Liver (tissue), 9 donors: Measurements from ENCODE around the gene LRRC2. TPM values are rescaled to one million over a fixed set of nuclear protein-coding genes. Genes with fewer than 3 reads are reported as not detected.

Experiments used
- DNase-seq: peaks from one replicate; pipeline ENCODE4 v3.0.0-alpha.2; 2017; ENCODE audit warnings: low spot score
- H3K27ac ChIP-seq, 2 donors: one replicate each; pipeline ENCODE4 v1.7.0; 2013; ENCODE audit warnings: inconsistent platforms in 2 of 2, low read length in 2 of 2, control low read depth in 1 of 2, low read depth in 1 of 2, mild to moderate bottlenecking in 1 of 2
- H3K27me3 ChIP-seq, 4 donors: one replicate each; pipeline versions ENCODE4 v1.6.1 to v1.7.0; 2013; ENCODE audit warnings: low read length in 3 of 4, inconsistent platforms in 1 of 4, mild to moderate bottlenecking in 1 of 4, moderate library complexity in 1 of 4; ENCODE audit not compliant: control insufficient read depth in 4 of 4, insufficient read depth in 4 of 4
- H3K36me3 ChIP-seq, 4 donors: one replicate each; pipeline versions ENCODE4 v1.6.1 to v1.7.0; 2013; ENCODE audit warnings: low read length in 3 of 4, mild to moderate bottlenecking in 3 of 4, low read depth in 1 of 4, moderate library complexity in 1 of 4; ENCODE audit not compliant: control insufficient read depth in 4 of 4, insufficient read depth in 3 of 4
- H3K4me1 ChIP-seq, 4 donors: one replicate each; pipeline versions ENCODE4 v1.6.1 to v1.7.0; 2013; ENCODE audit warnings: low read length in 3 of 4, mild to moderate bottlenecking in 3 of 4, moderate library complexity in 1 of 4; ENCODE audit not compliant: control insufficient read depth in 4 of 4, insufficient read depth in 4 of 4
- H3K4me3 ChIP-seq, 3 donors: one replicate each; pipeline versions ENCODE4 v1.6.1 to v1.7.0; 2013; ENCODE audit warnings: low read length in 3 of 3, control low read depth in 1 of 3, low read depth in 1 of 3, mild to moderate bottlenecking in 1 of 3
- H3K9ac ChIP-seq, 2 donors: one replicate each; pipeline ENCODE4 v1.7.0; 2013; ENCODE audit warnings: low read length in 2 of 2, mild to moderate bottlenecking in 2 of 2, moderate library complexity in 2 of 2, control low read depth in 1 of 2, low read depth in 1 of 2
- H3K9me3 ChIP-seq, 4 donors: one replicate each; pipeline versions ENCODE4 v1.6.1 to v1.7.0; 2013; ENCODE audit warnings: low read length in 3 of 4; ENCODE audit not compliant: control insufficient read depth in 4 of 4
- ATF3 ChIP-seq: IDR thresholded peaks from 2 replicates; pipeline ENCODE4 v1.6.1; 2016; ENCODE audit warnings: antibody characterized with exemption
- EGR1 ChIP-seq, 2 donors: IDR thresholded peaks; 2 replicates each; pipeline ENCODE4 v1.6.1; 2016 to 2018; ENCODE audit warnings: antibody characterized with exemption in 2 of 2, low read depth in 2 of 2
- FOXA1 ChIP-seq: IDR thresholded peaks from 2 replicates; pipeline ENCODE4 v1.6.1; 2016; ENCODE audit warnings: antibody characterized with exemption
- FOXA2 ChIP-seq: IDR thresholded peaks from 2 replicates; pipeline ENCODE4 v1.6.1; 2016; ENCODE audit warnings: antibody characterized with exemption
- GABPA ChIP-seq, 2 donors: IDR thresholded peaks in 1 of 2; conservative IDR thresholded peaks in 1 of 2; 2 replicates each; pipeline ENCODE4 v1.6.1; 2016; ENCODE audit warnings: antibody characterized with exemption in 2 of 2, mild to moderate bottlenecking in 1 of 2, moderate library complexity in 1 of 2
- HNF4A ChIP-seq, 2 donors: conservative IDR thresholded peaks; 2 replicates each; pipeline ENCODE4 v1.6.1; 2016; ENCODE audit warnings: antibody characterized with exemption in 2 of 2, mild to moderate bottlenecking in 2 of 2
- HNF4G ChIP-seq: IDR thresholded peaks from 2 replicates; pipeline ENCODE4 v1.6.1; 2016; ENCODE audit warnings: antibody characterized with exemption
- JUND ChIP-seq, 2 donors: IDR thresholded peaks; 2 replicates each; pipeline ENCODE4 v1.6.1; 2016; ENCODE audit warnings: antibody characterized with exemption in 2 of 2
- MAX ChIP-seq: IDR thresholded peaks from 2 replicates; pipeline ENCODE4 v1.6.1; 2016; ENCODE audit warnings: antibody characterized with exemption
- NR2F2 ChIP-seq: IDR thresholded peaks from 2 replicates; pipeline ENCODE4 v1.6.1; 2016; ENCODE audit warnings: antibody characterized with exemption
- RAD21 ChIP-seq, 2 donors: IDR thresholded peaks; 2 replicates each; pipeline ENCODE4 v1.6.1; 2016; ENCODE audit warnings: antibody characterized with exemption in 2 of 2, mild to moderate bottlenecking in 2 of 2
- RXRA ChIP-seq, 2 donors: IDR thresholded peaks; 2 replicates each; pipeline ENCODE4 v1.6.1; 2017 to 2018; ENCODE audit warnings: antibody characterized with exemption in 2 of 2, mild to moderate bottlenecking in 1 of 2
- SP1 ChIP-seq: IDR thresholded peaks from 2 replicates; pipeline ENCODE4 v1.6.1; 2018; ENCODE audit warnings: antibody characterized with exemption, mild to moderate bottlenecking
- TAF1 ChIP-seq: conservative IDR thresholded peaks from 2 replicates; pipeline ENCODE4 v1.6.1; 2016; ENCODE audit warnings: antibody characterized with exemption, mild to moderate bottlenecking
- YY1 ChIP-seq: IDR thresholded peaks from 2 replicates; pipeline ENCODE4 v1.6.1; 2016; ENCODE audit warnings: antibody characterized with exemption, mild to moderate bottlenecking
- ZBTB33 ChIP-seq: IDR thresholded peaks from 2 replicates; pipeline ENCODE4 v1.6.1; 2016; ENCODE audit warnings: antibody characterized with exemption
- WGBS: extraction: QIAGEN DNeasy Blood & Tissue Kit; methylation state at CpG from one replicate; pipeline ENCODE4 v1.1.7; 2013; 5-methylcytosine and 5-hydroxymethylcytosine counted together
- polyA plus RNA-seq, 2 donors: library from polyadenylated mRNA; stranded (reverse) in 1 of 2; unstranded in 1 of 2; fragments of 200-250 nt in 1 of 2; fragments of >200 nt in 1 of 2; fragmentation: Nextera tagmentation in 1 of 2; extraction: Ambion mirVana in 1 of 2; gene quantifications; one replicate each; pipeline versions ENCODE4 v1.2.1 to v1.2.3, GENCODE V29; 2013 to 2015
- total RNA-seq, 2 donors: library from RNA; depleted of rRNA; stranded (reverse); fragments of >200 nt; gene quantifications; one replicate each; pipeline ENCODE4 v1.2.3, GENCODE V29; 2014
- TF ChIP-seq, protein P1 (sequence below): fragments of 150-350 bp; IDR thresholded peaks from 2 replicates; pipeline ENCODE4 v1.5.1; 2017; ENCODE audit warnings: improper control_type of control experiment, low read depth, low read length; ENCODE audit not compliant: missing input control
- donor health status: healthy.
- donor health status: healthy.
- donor health status: healthy.
- donor health status: healthy.
- donor health status: healthy.

LRRC2 gene
- total and polyA plus RNA-seq, 4 donors: 0.93 to 7.6 (median 4.2) TPM

DNA sequence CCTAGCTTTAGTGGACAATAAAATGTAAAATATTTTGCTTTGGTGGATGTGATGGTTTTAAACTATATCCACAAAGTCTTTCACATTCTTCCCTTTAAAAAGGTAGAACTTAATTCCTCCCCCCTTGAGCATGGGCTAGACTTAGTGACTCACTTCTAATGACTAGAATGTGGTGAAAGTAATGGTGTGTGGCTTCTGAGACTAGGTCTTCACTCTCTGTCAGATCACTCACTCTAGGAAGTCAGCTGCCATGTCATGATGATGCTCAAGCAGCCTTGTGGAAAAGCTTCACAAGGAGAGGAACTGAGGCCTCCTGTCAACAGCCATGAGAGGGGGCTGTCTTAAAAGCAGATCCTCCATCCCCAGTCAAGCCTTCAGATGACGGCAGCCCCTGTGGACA is 4.2 kb downstream of the LRRC2 start:
- 95% methylated on average over 1 of the region's 1 CpG for WGBS
- no peaks in the 10 kb centered on the region for H3K9me3 ChIP-seq
- H3K4me1 ChIP-seq: peaks cover 0 to 30% (median 21%) of the 10 kb centered on the region in 4 donors
- H3K9ac ChIP-seq: no peak overlapping the region
- TF ChIP-seq NR2F2 (no peak), RXRA (IDR thresholded peaks at IDR 0.05) (no peak), MAX (no peak), ATF3 (no peak), GABPA (IDR thresholded peaks at IDR 0.05 in 1 of 2, conservative IDR thresholded peaks at IDR 0.05 in 1 of 2) (no peak), YY1 (no peak), EGR1 (IDR thresholded peaks at IDR 0.05; ENCODE audit: low read depth in 2 of 2) (no peak), HNF4A (conservative IDR thresholded peaks at IDR 0.05) (no peak), SP1 (no peak), TAF1 (no peak), ZBTB33 (no peak), FOXA2 (no peak)
- TF ChIP-seq, protein P1, sequence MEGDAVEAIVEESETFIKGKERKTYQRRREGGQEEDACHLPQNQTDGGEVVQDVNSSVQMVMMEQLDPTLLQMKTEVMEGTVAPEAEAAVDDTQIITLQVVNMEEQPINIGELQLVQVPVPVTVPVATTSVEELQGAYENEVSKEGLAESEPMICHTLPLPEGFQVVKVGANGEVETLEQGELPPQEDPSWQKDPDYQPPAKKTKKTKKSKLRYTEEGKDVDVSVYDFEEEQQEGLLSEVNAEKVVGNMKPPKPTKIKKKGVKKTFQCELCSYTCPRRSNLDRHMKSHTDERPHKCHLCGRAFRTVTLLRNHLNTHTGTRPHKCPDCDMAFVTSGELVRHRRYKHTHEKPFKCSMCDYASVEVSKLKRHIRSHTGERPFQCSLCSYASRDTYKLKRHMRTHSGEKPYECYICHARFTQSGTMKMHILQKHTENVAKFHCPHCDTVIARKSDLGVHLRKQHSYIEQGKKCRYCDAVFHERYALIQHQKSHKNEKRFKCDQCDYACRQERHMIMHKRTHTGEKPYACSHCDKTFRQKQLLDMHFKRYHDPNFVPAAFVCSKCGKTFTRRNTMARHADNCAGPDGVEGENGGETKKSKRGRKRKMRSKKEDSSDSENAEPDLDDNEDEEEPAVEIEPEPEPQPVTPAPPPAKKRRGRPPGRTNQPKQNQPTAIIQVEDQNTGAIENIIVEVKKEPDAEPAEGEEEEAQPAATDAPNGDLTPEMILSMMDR: no peak
- no peak overlapping the region for H3K4me3 ChIP-seq
- no peak for DNase-seq
- no peak overlapping the region for H3K27ac ChIP-seq
- no peaks in the 10 kb centered on the region for H3K27me3 ChIP-seq
- H3K36me3 ChIP-seq: no peaks in the 10 kb centered on the region

- H3K4me3 ChIP-seq: no peak overlapping the region
- H3K27ac ChIP-seq: no peak overlapping the region
- H3K27me3 ChIP-seq: no peaks in the 10 kb centered on the region
- TF ChIP-seq FOXA1: no peak
- no peak for TF ChIP-seq ATF3
- TF ChIP-seq RAD21 (IDR thresholded peaks at IDR 0.05): no peak
- TF ChIP-seq NR2F2: no peak
- no peak for TF ChIP-seq ZBTB33
- no peak for TF ChIP-seq HNF4G
- no peak for TF ChIP-seq YY1
- no peak for TF ChIP-seq EGR1 (IDR thresholded peaks at IDR 0.05; ENCODE audit: low read depth in 2 of 2)
- TF ChIP-seq RXRA (IDR thresholded peaks at IDR 0.05): no peak
- TF ChIP-seq FOXA2: no peak
- TF ChIP-seq HNF4A (conservative IDR thresholded peaks at IDR 0.05): no peak
- no peak for TF ChIP-seq JUND (IDR thresholded peaks at IDR 0.05)
- TF ChIP-seq, protein P1: no peak
- no peak for TF ChIP-seq MAX
- WGBS: 97% methylated on average over 2 of the region's 2 CpGs
- H3K9ac ChIP-seq: no peak overlapping the region
- no peaks in the 10 kb centered on the region for H3K9me3 ChIP-seq
- H3K36me3 ChIP-seq: no peaks in the 10 kb centered on the region
- peaks cover 0 to 27% (median 20%) of the 10 kb centered on the region in 4 donors for H3K4me1 ChIP-seq
- DNase-seq: no peak
Observed at GRCh38 chr3:46561511-46561910, 4.6 kb downstream of the LRRC2 start.
